HG03196 (cell line): ENCODE measurements around the gene KLHDC8B.

ENCODE experiments used
- ATAC-seq: cut with Tn5 transposase; IDR thresholded peaks from one replicate; pipeline ENCODE4 v1.9.1; 2021; ENCODE audit not compliant: unreplicated experiment

Gene KLHDC8B

DNA sequence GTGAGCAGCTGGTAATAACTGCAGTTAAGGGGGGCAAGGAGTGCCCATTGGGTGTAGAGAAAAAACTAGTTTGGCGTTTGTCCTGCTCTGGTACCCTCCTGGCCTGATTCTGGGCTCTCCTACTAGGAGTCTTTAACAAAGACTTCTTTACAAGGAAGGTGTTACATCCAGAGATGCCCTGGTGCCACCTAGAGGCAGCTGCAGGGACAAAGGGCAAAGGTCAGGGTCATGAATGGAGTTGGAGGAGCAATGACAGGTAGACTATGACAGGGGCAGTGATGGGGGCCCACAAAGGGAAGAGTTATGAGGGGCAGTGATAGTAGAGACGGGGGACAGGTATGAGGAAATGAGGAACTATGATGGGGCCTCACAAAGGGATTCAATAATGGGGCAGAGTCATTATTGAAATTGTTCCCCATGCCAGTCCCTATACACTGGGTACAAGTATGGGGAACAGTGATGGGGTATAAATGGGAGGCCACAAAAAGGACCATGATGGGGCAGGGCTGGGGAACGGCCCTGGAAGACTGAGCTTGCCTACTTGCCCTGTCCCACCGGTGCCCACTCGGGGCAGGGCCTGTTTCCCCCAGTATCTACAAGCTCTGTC is 13.2 kb upstream of the KLHDC8B start:
- ATAC-seq: no peak

- no peak for ATAC-seq
Measured at GRCh38 chr3:49158792-49159191, 12.6 kb upstream of the KLHDC8B start.

DNA sequence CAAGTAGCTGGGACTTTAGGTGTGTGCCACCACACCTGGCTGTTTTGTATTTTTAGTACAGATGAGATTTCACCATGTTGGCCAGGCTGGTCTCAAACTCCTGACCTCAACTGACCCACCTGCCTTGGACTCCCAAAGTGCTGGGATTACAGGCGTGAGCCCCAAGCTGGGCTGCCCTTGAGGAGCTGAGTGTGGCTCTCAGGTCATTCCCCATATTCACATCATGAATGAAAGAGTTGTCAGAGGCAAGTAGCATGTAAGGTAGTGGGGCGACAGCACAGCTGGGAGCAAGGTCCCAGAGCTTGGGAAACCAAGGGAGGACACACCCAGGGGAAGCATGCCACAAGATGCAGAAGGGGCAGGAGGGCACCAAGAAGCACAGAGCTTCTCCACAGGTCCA is 10.2 kb upstream of the KLHDC8B start:
- ATAC-seq: no peak

GRCh38 chr3:49161808-49162530 is 9.4 kb upstream of the KLHDC8B start:
- no peak for ATAC-seq

DNA sequence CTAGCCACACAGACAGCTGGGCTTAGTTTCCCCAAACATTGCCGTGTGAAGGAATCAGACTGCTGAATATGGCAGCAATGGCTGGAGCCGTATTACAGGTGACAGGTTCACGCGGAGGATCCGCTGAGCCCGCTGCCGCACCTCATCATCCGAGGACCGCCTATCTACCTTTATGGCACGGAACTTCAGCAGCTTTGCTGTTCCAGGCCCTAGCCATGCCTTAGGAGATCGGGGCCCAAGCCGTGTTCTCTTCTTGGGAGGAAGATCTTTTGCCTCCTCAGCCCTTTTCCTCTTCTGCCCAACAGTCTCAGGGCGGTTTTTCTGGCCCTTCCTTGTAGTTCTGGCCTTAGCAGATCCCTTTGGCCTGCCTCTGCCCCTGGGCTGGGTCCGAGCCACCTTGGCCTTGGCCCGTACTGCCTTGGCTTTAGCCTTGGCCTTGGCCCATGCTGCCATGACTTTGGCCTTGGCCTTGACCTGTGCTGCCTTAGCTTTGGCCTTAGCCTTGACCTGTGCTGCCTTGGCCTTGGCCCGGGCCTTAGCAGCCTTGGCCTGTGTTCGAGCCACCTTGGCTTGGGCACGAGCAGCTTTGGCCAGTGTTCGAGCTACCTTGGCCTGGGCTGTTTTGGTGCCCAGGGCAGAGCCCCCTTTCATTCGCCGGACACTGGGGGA is 8.5 kb upstream of the KLHDC8B start:
- no peak for ATAC-seq

- no peak for ATAC-seq
Measured at GRCh38 chr3:49163609-49164008, 7.8 kb upstream of the KLHDC8B start.

- ATAC-seq: no peak
Measured at GRCh38 chr3:49164983-49165720, 6.2 kb upstream of the KLHDC8B start.

GRCh38 chr3:49165771-49166751 is 5.3 kb upstream of the KLHDC8B start, which contains the start of gene CCDC71:
CCDC71 (minus strand) TSS chr3:49166331; CDS start chr3:49164208, 2,123 bp downstream.
- peak; percentile 70 for ATAC-seq

GRCh38 chr3:49166752-49167556 is 4.4 kb upstream of the KLHDC8B start:
- no peak for ATAC-seq

- no peak for ATAC-seq
Measured at GRCh38 chr3:49170744-49171118, 667 bp upstream of the KLHDC8B start.

- ATAC-seq: no peak
Measured at GRCh38 chr3:49171775-49172500, 540 bp downstream of the KLHDC8B start.

- no peak for ATAC-seq
Measured at GRCh38 chr3:49172551-49173041, 1.2 kb downstream of the KLHDC8B start.

- ATAC-seq: no peak
Measured at GRCh38 chr3:49173116-49173791, 1.9 kb downstream of the KLHDC8B start.

DNA sequence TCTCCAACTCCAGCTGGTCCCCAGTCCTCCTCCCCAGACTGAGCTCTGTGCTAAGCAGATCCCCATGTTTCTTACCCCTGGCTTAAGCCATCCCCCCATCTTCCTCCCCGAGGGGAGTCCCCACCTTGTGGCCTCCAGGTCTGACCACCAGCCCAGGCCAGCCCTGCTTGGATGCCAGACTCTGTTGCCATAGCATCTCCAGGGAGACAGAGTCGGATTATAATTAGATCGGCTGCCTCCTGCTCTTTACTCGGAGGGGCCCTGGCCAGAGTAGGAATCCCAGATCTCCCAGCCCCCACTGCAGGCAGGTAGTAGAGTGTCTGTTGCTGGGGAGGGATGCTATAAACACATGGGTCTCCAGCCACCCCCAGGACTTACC is 2.4 kb downstream of the KLHDC8B start:
- ATAC-seq: no peak

DNA sequence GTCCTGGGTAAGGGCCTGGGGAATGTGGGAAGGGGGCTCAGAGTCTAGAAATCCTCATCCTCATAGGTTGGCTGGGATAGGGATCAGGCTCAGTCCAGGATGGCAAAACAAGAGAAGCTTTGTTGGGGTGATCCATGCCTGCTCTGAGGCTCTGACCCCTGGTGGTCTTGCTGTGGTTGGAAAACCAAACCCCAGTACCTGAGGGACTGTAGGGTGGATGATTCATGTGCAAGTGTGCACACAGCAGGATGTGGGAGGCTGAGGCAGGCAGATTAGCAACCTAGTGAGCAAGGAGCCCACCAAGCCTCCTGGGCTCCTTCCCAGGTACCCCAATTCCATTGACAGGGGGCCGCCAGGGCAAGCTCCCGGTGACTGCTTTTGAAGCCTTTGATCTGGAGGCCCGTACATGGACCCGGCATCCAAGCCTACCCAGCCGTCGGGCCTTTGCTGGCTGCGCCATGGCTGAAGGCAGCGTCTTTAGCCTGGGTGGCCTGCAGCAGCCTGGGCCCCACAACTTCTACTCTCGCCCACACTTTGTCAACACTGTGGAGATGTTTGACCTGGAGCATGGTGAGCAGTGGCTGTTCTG is 3.1 kb downstream of the KLHDC8B start:
- ATAC-seq: no peak

DNA sequence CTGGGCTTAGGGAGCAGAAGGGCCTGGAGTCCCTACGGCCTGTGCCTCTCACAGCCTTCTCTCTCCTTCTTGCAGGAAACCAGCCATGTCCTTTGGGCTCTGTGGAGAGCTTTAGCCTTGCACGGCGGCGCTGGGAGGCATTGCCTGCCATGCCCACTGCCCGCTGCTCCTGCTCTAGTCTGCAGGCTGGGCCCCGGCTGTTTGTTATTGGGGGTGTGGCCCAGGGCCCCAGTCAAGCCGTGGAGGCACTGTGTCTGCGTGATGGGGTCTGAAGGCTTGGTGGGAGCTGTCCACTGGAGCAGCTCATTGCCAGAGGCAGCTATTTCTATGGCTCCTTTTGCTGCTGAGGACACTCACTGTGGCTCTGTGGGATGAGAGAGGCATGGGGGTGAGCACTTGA is 4.1 kb downstream of the KLHDC8B start:
- ATAC-seq: no peak

- ATAC-seq: no peak
Measured at GRCh38 chr3:49177073-49177472, 5.7 kb downstream of the KLHDC8B start.

DNA sequence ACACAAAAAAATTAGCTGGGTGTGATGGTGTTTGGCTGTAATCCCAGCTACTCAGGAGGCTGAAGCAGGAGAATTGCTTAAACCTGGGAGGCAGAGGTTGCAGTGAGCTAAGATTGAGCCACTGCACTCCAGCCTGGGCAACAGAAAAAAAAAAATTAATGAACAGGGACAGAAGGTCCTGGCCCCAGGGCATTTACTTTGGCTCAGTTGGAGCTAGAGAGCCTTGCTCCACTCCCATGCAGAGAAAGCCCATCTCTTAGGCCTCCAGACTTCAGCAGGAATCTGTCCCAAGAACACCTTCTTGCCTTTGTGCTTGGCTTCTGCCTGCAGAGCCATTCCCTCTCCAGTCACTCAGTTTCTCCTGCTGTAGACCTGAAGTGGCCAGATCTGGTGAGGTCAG is 8.7 kb downstream of the KLHDC8B start:
- ATAC-seq: no peak
